ENCODE measurements around the gene SLC35G2. TPM values are rescaled to one million over a fixed set of nuclear protein-coding genes. Genes with fewer than 3 reads are reported as not detected.

SLC35G2 gene
- total RNA-seq, result 10 to 100 TPM; 15.1 to 26.1 (median 20.0) TPM

- TF ChIP-seq, protein P1, sequence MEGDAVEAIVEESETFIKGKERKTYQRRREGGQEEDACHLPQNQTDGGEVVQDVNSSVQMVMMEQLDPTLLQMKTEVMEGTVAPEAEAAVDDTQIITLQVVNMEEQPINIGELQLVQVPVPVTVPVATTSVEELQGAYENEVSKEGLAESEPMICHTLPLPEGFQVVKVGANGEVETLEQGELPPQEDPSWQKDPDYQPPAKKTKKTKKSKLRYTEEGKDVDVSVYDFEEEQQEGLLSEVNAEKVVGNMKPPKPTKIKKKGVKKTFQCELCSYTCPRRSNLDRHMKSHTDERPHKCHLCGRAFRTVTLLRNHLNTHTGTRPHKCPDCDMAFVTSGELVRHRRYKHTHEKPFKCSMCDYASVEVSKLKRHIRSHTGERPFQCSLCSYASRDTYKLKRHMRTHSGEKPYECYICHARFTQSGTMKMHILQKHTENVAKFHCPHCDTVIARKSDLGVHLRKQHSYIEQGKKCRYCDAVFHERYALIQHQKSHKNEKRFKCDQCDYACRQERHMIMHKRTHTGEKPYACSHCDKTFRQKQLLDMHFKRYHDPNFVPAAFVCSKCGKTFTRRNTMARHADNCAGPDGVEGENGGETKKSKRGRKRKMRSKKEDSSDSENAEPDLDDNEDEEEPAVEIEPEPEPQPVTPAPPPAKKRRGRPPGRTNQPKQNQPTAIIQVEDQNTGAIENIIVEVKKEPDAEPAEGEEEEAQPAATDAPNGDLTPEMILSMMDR (IDR thresholded peaks at IDR 0.05; ENCODE audit: low read depth), result no peak
Observed at GRCh38 chr3:136818769-136819391, at the start of gene SLC35G2. TSS of gene SLC35G2 (plus strand) at chr3:136819126. CDS start at chr3:136854461, 35,335 bp downstream.

DNA sequence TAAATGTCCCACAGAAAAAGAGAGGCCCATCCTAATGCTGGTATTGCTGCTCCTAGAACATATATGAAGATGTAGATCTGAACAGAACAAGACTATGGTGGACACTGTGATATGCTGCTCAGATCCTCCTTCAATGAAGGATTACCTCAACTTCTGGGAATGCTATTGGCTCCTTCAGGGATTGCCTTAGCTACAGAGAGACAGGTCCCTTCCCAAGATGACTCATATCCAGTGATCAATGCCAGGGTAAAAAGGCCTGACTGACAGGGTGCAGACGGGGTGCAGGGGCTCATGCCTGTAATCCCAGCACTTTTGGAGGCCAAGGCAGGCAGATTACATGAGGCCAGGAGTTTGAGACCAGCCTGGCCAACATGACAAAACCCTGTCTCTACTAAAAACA is 46.2 kb upstream of the SLC35G2 start:
- TF ChIP-seq, protein P1 (IDR thresholded peaks at IDR 0.05; ENCODE audit: low read depth), result no peak

DNA sequence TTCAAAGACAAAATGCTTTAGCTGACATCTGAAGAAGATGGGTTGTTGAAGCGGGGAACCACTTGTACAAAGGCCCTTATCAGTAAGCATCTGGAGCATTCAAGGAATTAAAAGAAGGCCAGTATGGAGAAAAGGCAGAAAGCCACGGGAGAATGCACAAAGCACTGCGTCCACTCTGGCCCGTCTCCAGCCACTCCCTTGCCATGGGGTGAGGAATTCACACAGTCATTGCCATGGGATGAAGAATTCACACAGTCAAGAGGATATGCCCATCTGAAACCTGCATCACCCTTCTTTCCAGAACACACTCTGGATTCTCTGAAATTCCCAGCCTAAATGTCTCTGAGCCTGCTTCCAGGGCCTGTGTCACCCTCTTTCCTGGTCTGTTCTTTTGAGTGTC is 40.1 kb upstream of the SLC35G2 start:
- TF ChIP-seq, protein P1 (IDR thresholded peaks at IDR 0.05; ENCODE audit: low read depth), result no peak

- TF ChIP-seq, protein P1 (IDR thresholded peaks at IDR 0.05; ENCODE audit: low read depth), result no peak
Observed at GRCh38 chr3:136780741-136781140, 38.2 kb upstream of the SLC35G2 start.

GRCh38 chr3:136783708-136784191 is 35.2 kb upstream of the SLC35G2 start:
- TF ChIP-seq, protein P1 (IDR thresholded peaks at IDR 0.05; ENCODE audit: low read depth), result no peak

DNA sequence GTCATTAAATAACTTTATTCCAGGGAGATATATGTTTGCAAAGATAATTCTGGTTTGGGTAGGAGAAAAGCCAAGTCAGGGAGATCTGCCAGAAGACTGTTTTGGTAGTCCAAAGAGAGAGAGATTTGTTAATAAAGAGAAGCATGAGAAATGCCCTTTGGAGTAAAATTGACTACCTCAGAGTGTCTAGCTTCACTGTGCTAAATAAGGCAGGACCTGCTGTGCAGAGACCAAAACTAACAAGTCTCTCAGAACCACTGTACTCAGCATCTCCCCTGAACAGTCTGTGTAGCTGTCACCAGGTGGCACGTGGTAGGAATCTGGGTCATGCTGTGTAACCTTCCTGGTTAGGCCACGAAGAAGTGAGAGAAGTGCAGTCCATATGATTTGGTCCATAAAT is 31.6 kb upstream of the SLC35G2 start:
- TF ChIP-seq, protein P1 (IDR thresholded peaks at IDR 0.05; ENCODE audit: low read depth), result no peak

- TF ChIP-seq, protein P1 (IDR thresholded peaks at IDR 0.05; ENCODE audit: low read depth), result no peak
Observed at GRCh38 chr3:136788154-136788553, 30.8 kb upstream of the SLC35G2 start.
